ENCODE measurements around the gene OPN1SW.

Gene OPN1SW

GRCh38 chr7:128757203-128757602 is 18.4 kb downstream of the OPN1SW start:
- DNase-seq = no peak

GRCh38 chr7:128755819-128756476 is 19.6 kb downstream of the OPN1SW start:
- peak; percentile 86 for DNase-seq

- peak; percentile 62 for DNase-seq
These were observed 20.3 kb downstream of the OPN1SW start for GRCh38 chr7:128755075-128755818.

- DNase-seq = no peak
These were observed 23.3 kb downstream of the OPN1SW start for GRCh38 chr7:128752251-128752650.

GRCh38 chr7:128747327-128748079 is 28.1 kb downstream of the OPN1SW start:
- no peak for DNase-seq

GRCh38 chr7:128745706-128746105 is 29.9 kb downstream of the OPN1SW start:
- no peak for DNase-seq

- no peak for DNase-seq
These were observed 31.2 kb downstream of the OPN1SW start for GRCh38 chr7:128744366-128744905.

GRCh38 chr7:128743112-128743772 is 32.4 kb downstream of the OPN1SW start:
- DNase-seq = no peak

GRCh38 chr7:128742206-128742605 is 33.4 kb downstream of the OPN1SW start:
- DNase-seq = no peak

- DNase-seq = no peak
These were observed 34.1 kb downstream of the OPN1SW start for GRCh38 chr7:128741491-128741890.

- DNase-seq = no peak
These were observed 34.6 kb downstream of the OPN1SW start for GRCh38 chr7:128740996-128741395.

GRCh38 chr7:128739990-128740682 is 35.5 kb downstream of the OPN1SW start:
- DNase-seq = no peak

GRCh38 chr7:128739048-128739962 is 36.3 kb downstream of the OPN1SW start, which contains the start of gene CALU:
CALU (plus strand) TSS chr7:128739359; CDS start chr7:128748584, 9,225 bp downstream.
- DNase-seq = peak; percentile 93

GRCh38 chr7:128738570-128739047 is 37.0 kb downstream of the OPN1SW start:
- DNase-seq = no peak

GRCh38 chr7:128737867-128738385 is 37.7 kb downstream of the OPN1SW start:
- no peak for DNase-seq

- no peak for DNase-seq
These were observed 38.2 kb downstream of the OPN1SW start for GRCh38 chr7:128737441-128737840.

- no peak for DNase-seq
These were observed 40.2 kb downstream of the OPN1SW start for GRCh38 chr7:128735436-128735835.

- no peak for DNase-seq
These were observed 40.7 kb downstream of the OPN1SW start for GRCh38 chr7:128734890-128735289.

- DNase-seq = no peak
These were observed 42.3 kb downstream of the OPN1SW start for GRCh38 chr7:128733278-128733645.

- DNase-seq = peak; percentile 3
These were observed 42.9 kb downstream of the OPN1SW start for GRCh38 chr7:128732521-128733277.

All from NCI-H2171 treated with DMSO at 0.1 percent for 48 hours (cell line).